Measurements from ENCODE around the gene MPPED1. TPM values are rescaled to one million over a fixed set of nuclear protein-coding genes. Genes with fewer than 3 reads are reported as not detected.

Gene MPPED1
- total and polyA plus RNA-seq, 4 donors = 0.89 to 6.5 (median 4.1) TPM

GRCh38 chr22:43510281-43511070 is 98.7 kb downstream of the MPPED1 start:
- no peak for TF ChIP-seq RAD21 (IDR thresholded peaks at IDR 0.05)
- no peak for TF ChIP-seq REST (IDR thresholded peaks at IDR 0.05)
- no peak for TF ChIP-seq TAF1 (conservative IDR thresholded peaks at IDR 0.05)
- TF ChIP-seq ZBTB33 (IDR thresholded peaks at IDR 0.05) = no peak
- TF ChIP-seq NR2F2 (IDR thresholded peaks at IDR 0.05) = no peak
- TF ChIP-seq RXRA (IDR thresholded peaks at IDR 0.05) = no peak
- no peak for TF ChIP-seq HNF4A (conservative IDR thresholded peaks at IDR 0.05)
- no peak for TF ChIP-seq CTCF (IDR thresholded peaks at IDR 0.05; ENCODE audit: low read depth, low read length, missing input control)
- no peak for TF ChIP-seq JUND (IDR thresholded peaks at IDR 0.05)
- TF ChIP-seq HNF4G (IDR thresholded peaks at IDR 0.05) = no peak
- no peak for TF ChIP-seq ATF3 (IDR thresholded peaks at IDR 0.05)
- TF ChIP-seq YY1 (IDR thresholded peaks at IDR 0.05) = no peak
- no peak for TF ChIP-seq GABPA (IDR thresholded peaks at IDR 0.05 in 1 of 2, conservative IDR thresholded peaks at IDR 0.05 in 1 of 2)
- TF ChIP-seq SP1 (IDR thresholded peaks at IDR 0.05) = no peak
- TF ChIP-seq FOXA2 (IDR thresholded peaks at IDR 0.05) = no peak
- TF ChIP-seq EGR1 (IDR thresholded peaks at IDR 0.05; ENCODE audit: low read depth in 2 of 2) = no peak
- no peak for TF ChIP-seq MAX (IDR thresholded peaks at IDR 0.05)
- DNase-seq (ENCODE audit: low spot score) = no peak
- Histone ChIP-seq H3K4me3 (ENCODE audit: low read depth in 1 of 3, low read length in 3 of 3) (no peak overlapping the region), H3K27ac (ENCODE audit: low read depth in 1 of 2, low read length in 2 of 2) (no peak overlapping the region), H3K9ac (ENCODE audit: low read depth in 1 of 2, low read length in 2 of 2) (no peak overlapping the region), H3K9me3 (ENCODE audit: control insufficient read depth in 4 of 4, low read length in 3 of 4) (no peaks in the 10 kb centered on the region), H3K4me1 (ENCODE audit: control insufficient read depth in 4 of 4, insufficient read depth in 4 of 4, low read length in 3 of 4) (no peaks in the 10 kb centered on the region), H3K27me3 (ENCODE audit: control insufficient read depth in 4 of 4, insufficient read depth in 4 of 4, low read length in 3 of 4) (no peaks in the 10 kb centered on the region), H3K36me3 (ENCODE audit: control insufficient read depth in 4 of 4, insufficient read depth in 3 of 4, low read depth in 1 of 4, low read length in 3 of 4) (peaks cover 0 to 17% (median 4%) of the 10 kb centered on the region in 4 donors)
- 83% methylated on average over 9 of the region's 9 CpGs for WGBS

Measured in liver (tissue), 9 donors.